ENCODE measurements around the gene FBN1. TPM values are rescaled to one million over a fixed set of nuclear protein-coding genes. Genes with fewer than 3 reads are reported as not detected.

The FBN1 gene
- total RNA-seq, 2 donors from 2014 or later: 12.1 to 81.9 TPM

GRCh38 chr15:48559285-48559684 is 86.2 kb downstream of the FBN1 start:
- Histone ChIP-seq H3K9me3 (no peaks in the 10 kb centered on the region), H3K27me3 (replicated peaks; ENCODE audit: insufficient read depth) (no peaks in the 10 kb centered on the region), H3K36me3 (no peaks in the 10 kb centered on the region), H3K27ac (peak overlapping the region in 1 of 2 donors; percentile 27), H3K4me1 (replicated peaks) (no peaks in the 10 kb centered on the region), H3K4me3 (no peak overlapping the region)
- TF ChIP-seq, protein P1, sequence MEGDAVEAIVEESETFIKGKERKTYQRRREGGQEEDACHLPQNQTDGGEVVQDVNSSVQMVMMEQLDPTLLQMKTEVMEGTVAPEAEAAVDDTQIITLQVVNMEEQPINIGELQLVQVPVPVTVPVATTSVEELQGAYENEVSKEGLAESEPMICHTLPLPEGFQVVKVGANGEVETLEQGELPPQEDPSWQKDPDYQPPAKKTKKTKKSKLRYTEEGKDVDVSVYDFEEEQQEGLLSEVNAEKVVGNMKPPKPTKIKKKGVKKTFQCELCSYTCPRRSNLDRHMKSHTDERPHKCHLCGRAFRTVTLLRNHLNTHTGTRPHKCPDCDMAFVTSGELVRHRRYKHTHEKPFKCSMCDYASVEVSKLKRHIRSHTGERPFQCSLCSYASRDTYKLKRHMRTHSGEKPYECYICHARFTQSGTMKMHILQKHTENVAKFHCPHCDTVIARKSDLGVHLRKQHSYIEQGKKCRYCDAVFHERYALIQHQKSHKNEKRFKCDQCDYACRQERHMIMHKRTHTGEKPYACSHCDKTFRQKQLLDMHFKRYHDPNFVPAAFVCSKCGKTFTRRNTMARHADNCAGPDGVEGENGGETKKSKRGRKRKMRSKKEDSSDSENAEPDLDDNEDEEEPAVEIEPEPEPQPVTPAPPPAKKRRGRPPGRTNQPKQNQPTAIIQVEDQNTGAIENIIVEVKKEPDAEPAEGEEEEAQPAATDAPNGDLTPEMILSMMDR (IDR thresholded peaks at IDR 0.05): no peak
- TF ChIP-seq POLR2AphosphoS5 (IDR thresholded peaks at IDR 0.05) (no peak), POLR2A (IDR thresholded peaks at IDR 0.05) (no peak)
- intact Hi-C loops (cut with DNase I): no loop called here
- no peak for DNase-seq (ENCODE audit: low spot score)
- 27% methylated on average over 5 of the region's 5 CpGs for WGBS

GRCh38 chr15:48558226-48558625 is 87.3 kb downstream of the FBN1 start:
- no peak overlapping the region for H3K27ac ChIP-seq
- H3K4me1 ChIP-seq (replicated peaks): no peaks in the 10 kb centered on the region
- intact Hi-C loops (cut with DNase I): no loop called here

GRCh38 chr15:48557335-48557734 is 88.2 kb downstream of the FBN1 start:
- WGBS: 50% methylated on average over 8 of the region's 8 CpGs
- Histone ChIP-seq H3K9me3 (no peaks in the 10 kb centered on the region), H3K36me3 (no peaks in the 10 kb centered on the region), H3K27me3 (replicated peaks; ENCODE audit: insufficient read depth) (no peaks in the 10 kb centered on the region), H3K27ac (no peak overlapping the region), H3K4me1 (replicated peaks) (no peaks in the 10 kb centered on the region), H3K4me3 (no peak overlapping the region)
- intact Hi-C loops (cut with DNase I): no loop called here
- DNase-seq (ENCODE audit: low spot score): no peak
- TF ChIP-seq POLR2A (IDR thresholded peaks at IDR 0.05) (no peak), POLR2AphosphoS5 (IDR thresholded peaks at IDR 0.05) (no peak)
- TF ChIP-seq, protein P1 (IDR thresholded peaks at IDR 0.05): no peak

More at GRCh38 chr15:48558226-48558625, 87.3 kb downstream of the FBN1 start:
- Histone ChIP-seq H3K4me3 (no peak overlapping the region), H3K9me3 (no peaks in the 10 kb centered on the region), H3K36me3 (no peaks in the 10 kb centered on the region), H3K27me3 (replicated peaks; ENCODE audit: insufficient read depth) (no peaks in the 10 kb centered on the region)
- TF ChIP-seq POLR2AphosphoS5 (IDR thresholded peaks at IDR 0.05): no peak
- TF ChIP-seq POLR2A (IDR thresholded peaks at IDR 0.05): no peak
- TF ChIP-seq, protein P1 (IDR thresholded peaks at IDR 0.05): no peak
- no peak for DNase-seq (ENCODE audit: low spot score)

- Histone ChIP-seq H3K4me1 (replicated peaks) (no peaks in the 10 kb centered on the region), H3K27ac (no peak overlapping the region), H3K4me3 (no peak overlapping the region), H3K27me3 (replicated peaks; ENCODE audit: insufficient read depth) (no peaks in the 10 kb centered on the region), H3K9me3 (no peaks in the 10 kb centered on the region), H3K36me3 (no peaks in the 10 kb centered on the region)
- intact Hi-C loops (cut with DNase I): no loop called here
- TF ChIP-seq POLR2AphosphoS5 (IDR thresholded peaks at IDR 0.05) (no peak), POLR2A (IDR thresholded peaks at IDR 0.05) (no peak)
- TF ChIP-seq, protein P1 (IDR thresholded peaks at IDR 0.05): no peak
- WGBS: 85% methylated on average over 7 of the region's 7 CpGs
- no peak for DNase-seq (ENCODE audit: low spot score)
Measured at GRCh38 chr15:48556159-48556897, 89.2 kb downstream of the FBN1 start.
